Activated gamma-delta T cell (primary cell): ENCODE measurements around the gene SULF2.

Source experiments
- DNase-seq: peaks from one replicate; lab custom pipeline; 2025; lab: John Stamatoyannopoulos, UW

Gene SULF2

DNA sequence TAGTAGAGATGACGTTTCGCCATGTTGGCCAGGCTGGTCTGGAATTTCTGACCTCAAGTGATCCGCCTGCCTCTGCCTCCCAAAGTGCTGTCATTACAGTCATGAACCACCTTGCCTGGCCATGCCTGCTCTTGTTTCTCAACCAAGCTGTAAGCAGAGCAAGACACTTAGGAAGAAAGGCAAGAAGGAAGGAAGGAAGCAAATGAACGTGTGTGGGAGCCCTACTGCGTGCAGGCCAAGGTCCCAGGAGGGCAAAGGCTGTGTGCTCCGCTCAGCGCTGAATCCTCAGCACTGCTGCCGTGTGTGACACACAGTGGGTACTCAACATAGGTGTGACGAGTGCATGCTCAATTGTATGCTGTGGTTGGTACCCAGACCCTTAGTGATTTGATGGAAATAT, 47.4 kb downstream of the SULF2 start:
- no peak for DNase-seq

DNA sequence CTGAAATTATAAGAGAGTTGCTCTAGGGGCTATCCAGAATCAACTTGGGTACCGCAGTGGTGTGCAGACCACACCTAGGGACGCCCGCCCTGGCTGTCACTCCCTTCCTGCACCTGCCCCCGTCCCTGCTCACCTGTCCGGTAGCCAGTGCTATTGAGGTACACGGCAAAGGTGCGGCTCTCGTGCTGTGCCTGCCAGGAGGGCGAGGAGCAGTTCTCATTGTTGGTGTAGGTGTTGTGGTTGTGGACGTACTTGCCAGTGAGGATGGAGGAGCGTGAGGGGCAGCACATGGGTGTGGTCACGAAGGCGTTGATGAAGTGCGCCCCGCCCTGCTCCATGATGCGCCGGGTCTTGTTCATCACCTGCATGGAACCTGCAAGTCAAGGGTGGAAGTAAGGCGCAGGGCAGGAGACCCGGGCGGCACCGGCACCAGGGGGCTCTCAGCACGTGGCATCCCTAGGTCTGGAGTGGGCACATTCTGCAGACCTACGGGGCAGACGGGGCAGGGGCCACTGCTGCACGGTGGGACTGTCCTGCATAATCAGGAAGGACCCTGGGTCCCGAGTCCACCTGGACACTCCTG, 48.6 kb downstream of the SULF2 start:
- no peak for DNase-seq

DNA sequence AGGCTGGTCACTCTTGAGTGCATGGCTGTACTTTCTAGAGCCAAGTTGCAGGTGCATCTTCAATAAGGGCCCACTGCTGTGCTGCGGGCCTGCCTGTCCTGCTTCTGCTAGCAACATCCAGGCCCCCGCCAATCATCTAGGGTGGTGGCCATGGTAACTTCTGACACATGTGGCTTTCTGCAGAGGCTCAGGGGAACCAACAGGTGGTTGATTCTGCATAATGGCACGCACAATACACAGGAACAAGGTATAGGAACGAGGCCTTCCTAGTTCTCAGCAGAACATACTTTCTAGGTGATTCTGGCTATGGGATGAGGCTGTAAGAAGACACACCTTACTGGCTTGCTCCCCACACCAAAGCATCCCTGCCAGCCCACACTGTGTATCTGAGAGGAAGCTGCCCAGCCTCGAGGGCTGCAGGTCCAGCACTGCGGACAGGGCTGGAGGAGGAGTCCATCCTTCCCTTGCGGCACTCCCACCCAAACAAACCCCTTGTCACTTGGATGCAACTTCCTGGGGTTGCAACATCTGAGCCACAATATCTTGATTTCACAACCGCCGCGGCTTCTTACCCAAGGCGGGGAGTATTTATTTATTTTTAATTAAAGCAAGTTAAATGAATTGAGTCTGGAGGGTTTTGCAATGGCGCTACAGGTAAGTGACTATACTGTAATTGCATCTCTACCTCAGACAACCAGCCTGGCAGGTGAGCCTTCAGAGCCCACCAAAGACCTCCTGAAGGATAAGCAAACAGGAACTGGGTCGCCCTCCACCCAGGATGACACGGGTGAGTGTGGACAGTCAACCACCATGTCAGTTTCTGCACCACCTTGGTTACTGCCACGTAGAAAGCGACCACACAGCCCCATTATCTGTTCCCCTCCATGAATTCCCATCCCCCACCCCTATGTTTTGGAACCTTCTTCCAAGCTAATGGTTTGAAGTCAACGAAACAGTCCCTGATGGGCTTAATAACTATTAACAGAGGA, 49.6 kb downstream of the SULF2 start:
- no peak for DNase-seq

DNA sequence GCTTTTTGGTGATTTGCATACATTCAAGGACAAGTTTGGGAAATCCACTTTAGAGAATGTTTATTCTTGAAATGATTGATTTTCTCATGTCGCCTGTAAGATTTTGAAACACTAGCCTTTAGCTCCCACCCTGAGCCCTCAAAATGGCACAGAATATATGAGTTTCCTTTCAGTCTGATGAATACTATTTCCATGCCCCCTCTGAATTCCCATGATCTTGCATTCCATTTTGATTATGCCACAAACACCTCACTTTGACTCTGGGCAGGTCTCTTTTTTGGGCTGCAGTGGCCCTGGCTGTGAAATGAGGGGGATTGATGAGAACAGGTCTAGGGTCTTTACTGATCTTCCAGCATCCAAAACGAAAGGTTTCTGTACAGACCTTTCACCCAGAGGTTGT, 50.4 kb downstream of the SULF2 start:
- DNase-seq = no peak

DNA sequence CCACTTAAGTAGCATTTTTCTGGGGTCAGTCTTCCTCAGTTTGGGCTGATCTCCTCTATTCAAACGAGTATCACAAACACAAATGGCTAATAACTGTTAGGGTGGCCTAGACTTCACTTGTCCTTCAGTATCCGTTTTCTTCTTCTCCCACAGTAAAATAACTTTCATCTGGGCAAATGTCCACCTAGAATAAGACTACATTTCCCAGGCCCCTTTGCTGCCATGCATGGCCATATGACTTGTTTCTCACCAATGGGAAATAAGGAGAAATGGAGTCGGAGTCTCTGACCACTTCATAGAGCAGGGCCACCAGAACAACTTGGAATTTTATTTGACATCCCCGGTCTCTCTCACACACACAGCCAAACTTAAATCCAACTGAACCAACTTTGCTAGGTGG, 51.4 kb downstream of the SULF2 start:
- no peak for DNase-seq

DNA sequence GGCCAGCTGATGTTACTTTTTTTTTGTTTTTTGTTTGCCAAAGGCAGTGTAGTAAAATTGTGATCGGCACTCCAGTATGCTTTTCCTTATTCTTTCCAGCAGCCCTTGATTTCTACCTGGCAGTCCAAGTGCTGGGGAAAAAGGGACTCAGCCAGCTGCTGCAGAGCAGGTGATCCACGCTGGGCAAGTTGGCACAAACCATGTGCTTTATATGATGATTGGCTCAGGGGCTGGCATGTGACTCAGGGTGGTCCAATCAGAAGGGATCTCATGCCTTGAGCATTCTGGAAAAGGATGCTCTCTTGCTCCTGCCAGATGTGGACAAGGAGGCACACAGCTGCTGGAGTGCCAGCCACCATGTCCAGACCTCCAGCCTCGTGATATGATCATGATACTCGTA, 54.5 kb downstream of the SULF2 start:
- no peak for DNase-seq

DNA sequence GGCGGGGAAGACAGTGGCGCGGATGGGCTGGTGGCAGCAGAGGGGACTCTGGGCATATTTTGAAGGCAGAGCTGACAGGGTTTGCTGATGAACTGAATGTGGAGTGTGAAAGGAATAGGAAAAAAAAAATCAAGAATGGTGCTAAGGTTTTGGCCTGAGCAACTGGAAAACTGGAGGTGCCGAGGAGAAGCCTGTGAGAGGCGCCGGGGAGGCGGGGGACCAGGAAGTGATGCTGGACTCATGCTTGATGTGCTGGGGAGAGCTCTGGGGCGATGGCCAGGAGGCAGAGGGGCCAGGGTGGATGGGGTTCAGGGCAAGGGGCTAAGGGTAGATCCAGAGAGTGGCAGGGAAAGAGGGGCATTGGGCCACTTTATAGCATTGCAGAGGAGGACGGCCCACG, 55.8 kb downstream of the SULF2 start:
- DNase-seq = no peak

DNA sequence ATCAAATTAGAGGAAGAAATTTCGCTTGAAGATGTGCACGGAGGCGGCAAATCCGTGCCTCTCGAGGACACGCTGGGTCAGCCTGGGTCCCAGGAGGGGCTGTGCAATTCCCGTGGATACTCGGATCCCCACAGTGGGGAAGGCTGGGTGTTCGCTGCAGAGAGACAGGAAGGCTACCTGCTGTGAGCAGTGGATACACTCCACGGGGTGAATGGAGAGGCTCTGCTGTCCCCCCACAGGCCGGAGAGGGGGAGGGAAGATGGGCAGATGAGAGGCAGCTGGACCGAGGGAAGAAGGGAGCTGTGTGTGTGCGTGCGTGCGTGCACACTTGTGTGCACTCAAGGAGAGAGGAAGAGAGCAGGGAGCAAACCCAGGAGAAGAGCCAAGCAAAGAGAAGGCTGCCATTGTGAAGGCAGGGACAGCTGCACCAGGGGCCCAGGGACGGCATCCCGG, 57.3 kb downstream of the SULF2 start:
- DNase-seq = no peak

DNA sequence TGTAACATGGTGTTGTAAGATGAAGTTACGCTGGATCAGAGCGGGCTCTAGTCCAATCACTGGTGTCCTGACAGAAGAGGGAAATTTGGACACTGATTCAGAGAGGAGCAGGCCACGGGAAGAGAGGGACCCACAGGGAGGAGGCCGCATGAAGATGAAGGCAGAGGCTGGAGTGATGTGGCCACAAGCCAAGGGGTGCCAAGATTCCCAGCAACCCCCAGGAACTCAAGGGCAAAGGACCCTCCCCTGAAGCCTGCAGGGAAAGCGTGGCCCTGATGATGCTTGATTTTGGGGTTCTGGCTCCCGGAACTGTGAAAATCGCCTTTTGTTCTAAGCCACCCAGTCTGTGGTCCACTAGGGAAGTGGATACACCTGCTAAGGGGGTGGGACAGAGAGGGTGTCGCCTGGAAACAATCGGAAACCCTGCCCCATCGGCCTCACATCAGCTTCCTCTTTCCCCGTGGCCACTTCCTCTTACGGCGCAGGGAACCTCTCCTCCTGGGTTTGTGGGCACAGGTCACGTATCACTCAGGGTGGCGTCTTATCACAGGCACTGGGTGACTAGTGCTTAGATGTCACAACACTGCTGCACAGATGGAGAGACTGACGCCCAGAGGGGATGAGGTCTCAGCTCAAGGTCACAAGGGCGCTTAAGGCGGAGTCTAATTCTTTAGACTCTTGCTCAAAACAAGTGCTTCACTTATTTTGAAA, 58.0 kb downstream of the SULF2 start:
- DNase-seq = no peak

DNA sequence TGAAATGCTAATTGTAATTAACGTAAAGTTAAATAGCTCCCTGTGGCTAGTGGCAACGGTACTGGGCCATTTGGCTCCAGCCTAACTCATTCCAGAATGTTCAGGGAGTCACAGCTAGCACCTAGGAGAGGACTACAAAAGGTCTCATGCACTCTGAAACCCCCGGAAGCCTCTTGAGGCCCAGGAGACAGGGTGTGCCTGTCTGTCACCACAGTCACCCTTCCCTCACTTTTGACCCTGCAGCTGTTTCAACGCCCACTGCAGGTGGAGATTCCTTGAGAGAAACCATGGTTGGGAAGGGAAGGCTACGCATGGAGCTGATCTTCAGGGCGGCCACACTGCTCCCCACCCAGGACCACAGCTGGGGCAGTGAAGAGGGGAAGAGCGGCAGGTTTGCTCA, 58.6 kb downstream of the SULF2 start:
- DNase-seq = no peak

DNA sequence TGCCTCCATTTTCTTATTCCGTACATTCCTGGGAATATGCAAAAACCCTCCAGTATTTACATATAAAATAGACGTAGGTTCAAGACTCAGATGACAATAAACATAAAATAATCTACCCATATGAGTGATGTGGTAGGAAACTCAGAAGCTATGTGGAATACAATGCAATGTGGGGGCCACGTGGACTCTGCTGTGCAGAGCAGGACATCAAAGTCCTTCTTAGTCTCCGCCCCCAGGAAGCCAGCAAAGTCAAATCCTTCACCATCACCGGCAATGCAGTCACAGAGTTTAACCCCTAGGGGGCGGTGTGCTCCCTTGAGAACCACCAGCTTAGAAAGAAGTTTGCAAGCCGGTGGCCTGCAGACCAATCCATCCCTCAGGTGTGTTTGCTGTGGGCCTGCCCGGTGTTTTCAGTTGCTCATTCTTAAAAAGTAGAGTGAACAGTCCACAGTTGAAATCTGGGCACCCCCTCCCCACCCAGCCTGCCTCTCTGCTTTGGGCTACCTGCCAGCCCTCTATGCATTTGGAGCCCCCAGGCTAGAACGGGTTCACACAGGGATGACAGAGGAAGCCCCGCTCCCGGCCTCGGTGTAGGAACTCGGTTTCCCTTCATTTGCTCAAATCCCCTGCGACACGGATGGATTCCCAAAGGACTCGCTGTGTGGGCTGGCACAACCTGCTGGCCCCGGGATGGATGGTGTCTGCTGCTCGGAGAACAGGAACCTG, 59.9 kb downstream of the SULF2 start:
- no peak for DNase-seq

DNA sequence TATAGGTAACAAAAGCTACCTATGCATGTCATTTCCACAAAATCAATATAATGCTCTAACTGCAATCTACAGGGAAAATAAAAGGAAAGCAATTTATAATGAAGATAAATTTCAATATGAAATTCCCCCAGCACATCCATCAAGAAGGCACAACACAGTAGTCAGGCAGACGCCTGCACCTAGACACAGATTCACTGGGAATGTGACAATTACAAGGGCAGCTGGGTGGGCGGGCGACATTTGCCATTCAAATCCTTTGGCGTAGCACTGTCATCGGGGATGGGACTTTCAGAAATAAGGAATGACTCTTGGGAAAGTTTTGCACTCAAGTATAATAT, 60.4 kb downstream of the SULF2 start:
- DNase-seq = no peak

DNA sequence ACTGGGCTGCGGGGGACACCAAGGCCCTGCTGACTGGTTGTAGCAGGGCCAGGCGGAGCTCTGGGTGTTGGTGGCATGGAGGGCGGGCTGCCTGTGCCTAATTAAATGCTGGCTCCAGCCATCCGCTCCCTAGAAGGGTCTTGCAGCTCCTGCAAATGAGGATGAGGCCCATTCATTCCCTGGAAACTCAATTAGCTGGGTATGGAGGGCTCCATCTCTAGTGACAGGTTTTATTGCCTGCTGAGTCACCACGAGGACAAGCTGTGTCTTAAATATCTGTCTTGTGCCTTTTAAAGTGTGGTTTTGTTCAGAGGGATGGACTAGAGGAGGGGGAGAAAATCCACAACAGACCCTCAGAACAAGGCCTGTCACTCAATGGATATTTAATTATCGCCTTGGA, 60.9 kb downstream of the SULF2 start:
- DNase-seq = no peak

DNA sequence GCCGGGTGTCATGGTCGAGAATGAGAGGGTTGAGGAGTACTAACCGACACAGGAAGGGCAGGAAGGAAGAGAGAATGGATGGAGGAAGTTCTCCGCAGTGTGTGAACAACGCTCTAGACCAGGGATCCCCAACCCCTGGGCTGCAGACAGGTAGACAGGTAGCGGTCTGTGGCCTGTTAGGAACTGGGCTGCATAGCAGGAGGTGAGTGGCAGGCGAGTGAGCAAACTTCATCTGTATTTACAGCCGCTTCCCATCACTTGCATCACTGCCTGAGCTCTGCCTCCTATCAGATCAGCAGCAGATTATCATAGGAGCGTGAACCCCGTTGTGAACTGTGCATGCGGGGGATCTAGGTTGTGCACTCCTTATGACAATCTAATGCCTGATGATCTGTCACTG, 62.0 kb downstream of the SULF2 start:
- no peak for DNase-seq

DNA sequence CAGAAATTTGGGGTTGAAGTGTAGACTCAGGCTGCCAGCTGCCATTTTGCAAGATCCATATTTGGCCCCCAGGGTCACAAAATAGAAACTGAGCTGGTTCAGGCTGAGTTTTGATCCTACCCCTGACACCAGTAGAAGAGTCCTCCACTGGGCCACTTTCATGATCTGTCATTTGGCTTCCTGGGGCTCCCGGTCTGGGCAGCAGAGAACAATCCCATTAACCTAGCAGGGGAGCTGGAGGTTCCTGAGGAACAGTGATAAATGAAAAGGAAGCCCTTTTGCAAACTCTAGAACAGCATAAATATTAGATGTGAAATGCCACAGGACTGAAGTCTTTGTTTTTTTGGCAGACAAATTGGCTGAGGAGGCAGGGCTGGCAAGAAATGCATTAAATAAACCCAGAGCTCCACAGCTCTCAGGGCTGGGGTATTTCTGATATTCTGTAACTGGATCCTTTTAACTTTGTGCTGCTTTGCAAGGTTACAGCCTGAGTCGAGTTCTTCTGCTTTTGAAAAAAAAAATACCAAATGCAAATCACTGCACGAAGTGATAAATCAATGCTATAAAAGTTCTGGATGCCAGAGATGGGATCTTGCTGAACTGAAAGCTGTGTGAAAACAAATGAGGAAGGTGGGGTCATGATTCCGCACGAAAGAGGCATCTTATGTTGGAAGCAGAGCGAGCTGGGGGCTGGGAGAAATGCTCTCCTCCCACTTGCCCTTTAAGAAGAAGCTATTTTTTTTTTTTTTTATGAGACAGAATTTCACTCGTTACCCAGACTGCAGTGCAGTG, 64.4 kb downstream of the SULF2 start:
- no peak for DNase-seq

DNA sequence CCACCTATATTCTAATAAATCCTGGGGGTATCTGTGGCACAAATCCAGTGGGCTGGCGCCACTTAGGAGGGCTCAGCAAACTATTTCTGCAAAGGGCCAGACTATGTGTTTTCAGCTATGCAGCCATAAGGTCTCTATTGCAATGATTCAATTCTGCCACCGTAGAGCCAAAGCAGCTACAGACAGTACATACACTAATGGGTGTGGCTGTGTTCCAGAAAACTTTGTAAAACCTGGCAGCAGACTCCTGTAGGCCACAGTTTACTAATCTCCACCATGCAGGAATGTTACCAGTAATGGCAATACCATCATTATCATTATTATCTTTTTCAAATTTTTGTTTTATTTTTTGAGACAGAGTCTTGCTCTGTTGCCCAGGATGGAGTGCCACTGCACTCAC, 65.7 kb downstream of the SULF2 start:
- DNase-seq = no peak

DNA sequence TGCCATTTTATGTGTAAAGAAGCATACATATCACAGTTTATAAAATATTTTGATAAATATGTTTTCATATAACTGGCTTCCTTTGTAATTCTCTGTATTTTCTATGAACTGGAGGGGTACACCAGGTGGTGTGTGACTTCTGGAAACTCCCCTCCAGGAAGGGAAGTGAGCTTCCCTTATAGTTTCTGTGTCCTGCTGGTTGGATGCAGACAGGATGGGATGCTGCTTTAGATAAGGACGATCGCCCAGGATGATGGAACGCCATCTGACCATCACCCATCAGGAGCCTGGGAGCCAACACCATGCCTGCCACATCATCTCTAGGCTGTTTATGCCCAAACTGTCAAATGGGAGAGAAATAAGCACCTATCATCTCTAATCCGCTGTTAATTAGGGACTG, 66.1 kb downstream of the SULF2 start:
- DNase-seq = no peak

DNA sequence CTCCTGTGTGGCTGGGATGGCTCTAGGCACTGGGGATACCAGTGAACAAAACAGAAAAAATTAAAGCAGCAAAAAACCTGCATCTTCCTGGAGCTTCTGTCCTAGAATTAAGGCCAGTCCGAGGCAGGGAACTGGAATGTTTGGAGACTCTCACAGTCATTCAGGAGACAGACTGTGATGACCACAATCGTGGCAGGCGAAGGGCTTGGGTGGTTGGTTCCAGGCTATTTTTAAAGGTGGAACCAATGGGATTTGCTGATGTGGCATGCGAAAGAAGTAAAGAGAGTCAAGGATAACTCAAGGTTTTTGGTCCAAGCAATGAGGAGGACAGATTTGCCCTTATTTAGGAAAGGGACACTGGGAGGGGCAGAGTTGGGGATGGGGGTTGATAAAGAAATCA, 66.9 kb downstream of the SULF2 start:
- no peak for DNase-seq

DNA sequence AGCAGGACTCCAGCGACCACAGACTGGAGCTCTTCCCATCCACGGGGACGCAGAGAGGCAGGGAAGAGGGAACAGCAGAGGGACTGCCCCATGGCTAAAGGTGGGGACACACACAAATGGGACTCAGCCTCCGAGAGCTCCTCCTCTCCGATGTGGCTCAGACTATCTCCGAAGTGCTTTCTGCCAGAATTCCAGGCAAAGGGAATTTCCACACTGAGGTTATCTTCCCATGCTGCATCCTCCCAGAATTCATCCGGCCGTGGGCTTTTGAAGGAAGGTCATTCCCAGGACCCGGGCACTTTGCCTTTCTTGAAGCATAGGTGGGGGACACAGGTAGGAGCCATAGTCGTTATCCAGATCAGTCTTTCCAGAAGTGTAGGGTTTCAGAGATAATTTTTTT, 67.9 kb downstream of the SULF2 start:
- DNase-seq = no peak

DNA sequence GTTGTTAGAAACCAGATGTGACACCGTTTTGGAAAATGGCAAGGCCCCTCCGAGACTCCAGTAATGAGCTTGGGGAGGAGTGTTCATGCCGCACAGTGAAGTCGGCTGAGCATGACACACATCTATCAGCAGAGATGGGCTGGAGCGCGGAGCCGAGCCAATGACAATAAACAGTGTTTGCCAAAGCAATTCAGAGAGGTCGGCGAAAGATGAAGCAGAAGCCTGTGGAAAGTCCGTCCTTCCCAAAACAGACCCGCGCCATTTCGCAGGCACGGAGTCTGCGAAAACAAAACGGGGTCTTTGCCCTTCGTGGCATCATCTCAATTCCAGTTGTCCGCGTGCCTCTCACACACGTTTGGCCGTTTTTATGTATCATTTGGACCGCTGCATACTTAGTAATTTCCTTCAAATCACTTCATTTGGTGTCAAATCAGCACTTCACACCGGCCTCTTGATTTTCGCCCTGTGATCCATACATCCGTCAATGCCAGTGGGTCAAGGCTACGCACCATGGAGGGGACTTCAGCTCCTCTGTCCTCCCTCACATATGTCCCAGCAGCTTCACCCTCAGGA, 71.3 kb downstream of the SULF2 start:
- DNase-seq = no peak

DNA sequence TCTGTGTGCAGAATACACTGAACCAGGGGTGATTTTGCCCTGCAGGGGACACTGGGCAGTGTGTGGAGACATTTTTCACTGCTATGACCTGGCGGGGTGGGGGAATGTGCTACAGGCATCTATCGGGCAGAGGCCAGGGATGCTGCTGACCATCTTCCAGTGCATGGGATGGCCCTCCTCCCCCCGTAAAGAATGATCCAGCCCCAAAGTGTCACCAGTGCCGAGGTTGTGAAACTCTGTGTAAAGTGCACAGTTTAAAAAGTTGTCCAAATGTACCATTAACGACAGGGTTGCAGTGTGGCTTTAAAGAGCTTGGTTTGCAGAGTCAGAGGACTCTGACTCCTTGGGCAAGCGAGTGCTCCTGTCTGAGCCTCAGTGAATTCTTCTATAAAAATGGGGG, 72.1 kb downstream of the SULF2 start:
- no peak for DNase-seq
